ENCODE data around the gene C19orf12. TPM values are rescaled to one million over a fixed set of nuclear protein-coding genes. Genes with fewer than 3 reads are reported as not detected.

The C19orf12 gene
- polyA plus RNA-seq, 1 donor from 2014 or later = 83.8 TPM

GRCh38 chr19:29753190-29753933 is 38.3 kb upstream of the C19orf12 start:
- no peak overlapping the region for H2AFZ ChIP-seq (ENCODE audit: low read depth, low read length)
- H3K4me3 ChIP-seq (ENCODE audit: low read length) = no peak overlapping the region
- no peaks in the 10 kb centered on the region for H3K9me2 ChIP-seq (ENCODE audit: insufficient read depth, low read length)
- H3K27ac ChIP-seq (ENCODE audit: low read length) = no peak overlapping the region
- H3K4me2 ChIP-seq (ENCODE audit: low read length) = no peak overlapping the region
- no peak overlapping the region for H3K9ac ChIP-seq (ENCODE audit: low read length)
- no peaks in the 10 kb centered on the region for H3K36me3 ChIP-seq (ENCODE audit: insufficient read depth, low read length)
- H3K9me3 ChIP-seq (ENCODE audit: low read length) = no peaks in the 10 kb centered on the region
- no peaks in the 10 kb centered on the region for H3K79me2 ChIP-seq (replicated peaks; ENCODE audit: insufficient read depth, low read length)
- no peaks in the 10 kb centered on the region for H3K27me3 ChIP-seq (ENCODE audit: insufficient read depth, low read depth, low read length)
- H3F3A ChIP-seq (ENCODE audit: insufficient read depth, low read length, poor library complexity, severe bottlenecking) = no peaks in the 10 kb centered on the region
- no peaks in the 10 kb centered on the region for H4K20me1 ChIP-seq (ENCODE audit: insufficient read depth)
- no peak for TF ChIP-seq SMC3 (conservative IDR thresholded peaks at IDR 0.05; ENCODE audit: poor library complexity)

- Histone ChIP-seq H3K27me3 (ENCODE audit: insufficient read depth, low read depth, low read length) (no peaks in the 10 kb centered on the region), H3K9me3 (ENCODE audit: low read length) (no peaks in the 10 kb centered on the region), H3K36me3 (ENCODE audit: insufficient read depth, low read length) (no peaks in the 10 kb centered on the region), H3K27ac (ENCODE audit: low read length) (no peak overlapping the region), H3F3A (ENCODE audit: insufficient read depth, low read length, poor library complexity, severe bottlenecking) (no peaks in the 10 kb centered on the region), H3K4me3 (ENCODE audit: low read length) (no peak overlapping the region), H3K9ac (ENCODE audit: low read length) (no peak overlapping the region), H3K4me2 (ENCODE audit: low read length) (no peak overlapping the region), H3K79me2 (replicated peaks; ENCODE audit: insufficient read depth, low read length) (no peaks in the 10 kb centered on the region), H2AFZ (ENCODE audit: low read depth, low read length) (no peak overlapping the region), H3K9me2 (ENCODE audit: insufficient read depth, low read length) (no peaks in the 10 kb centered on the region), H4K20me1 (ENCODE audit: insufficient read depth) (no peaks in the 10 kb centered on the region)
- TF ChIP-seq RAD21 (conservative IDR thresholded peaks at IDR 0.05) = no peak
- no peak for TF ChIP-seq TAF1 (IDR thresholded peaks at IDR 0.05; ENCODE audit: low read depth)
- TF ChIP-seq POLR2AphosphoS5 (IDR thresholded peaks at IDR 0.05) = no peak
- no peak for TF ChIP-seq EP300 (conservative IDR thresholded peaks at IDR 0.05; ENCODE audit: poor library complexity, severe bottlenecking)
- TF ChIP-seq, protein P1, sequence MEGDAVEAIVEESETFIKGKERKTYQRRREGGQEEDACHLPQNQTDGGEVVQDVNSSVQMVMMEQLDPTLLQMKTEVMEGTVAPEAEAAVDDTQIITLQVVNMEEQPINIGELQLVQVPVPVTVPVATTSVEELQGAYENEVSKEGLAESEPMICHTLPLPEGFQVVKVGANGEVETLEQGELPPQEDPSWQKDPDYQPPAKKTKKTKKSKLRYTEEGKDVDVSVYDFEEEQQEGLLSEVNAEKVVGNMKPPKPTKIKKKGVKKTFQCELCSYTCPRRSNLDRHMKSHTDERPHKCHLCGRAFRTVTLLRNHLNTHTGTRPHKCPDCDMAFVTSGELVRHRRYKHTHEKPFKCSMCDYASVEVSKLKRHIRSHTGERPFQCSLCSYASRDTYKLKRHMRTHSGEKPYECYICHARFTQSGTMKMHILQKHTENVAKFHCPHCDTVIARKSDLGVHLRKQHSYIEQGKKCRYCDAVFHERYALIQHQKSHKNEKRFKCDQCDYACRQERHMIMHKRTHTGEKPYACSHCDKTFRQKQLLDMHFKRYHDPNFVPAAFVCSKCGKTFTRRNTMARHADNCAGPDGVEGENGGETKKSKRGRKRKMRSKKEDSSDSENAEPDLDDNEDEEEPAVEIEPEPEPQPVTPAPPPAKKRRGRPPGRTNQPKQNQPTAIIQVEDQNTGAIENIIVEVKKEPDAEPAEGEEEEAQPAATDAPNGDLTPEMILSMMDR (IDR thresholded peaks at IDR 0.05; ENCODE audit: poor library complexity, severe bottlenecking) = no peak
- TF ChIP-seq SMC3 (conservative IDR thresholded peaks at IDR 0.05; ENCODE audit: poor library complexity) = no peak
- TF ChIP-seq MXI1 (conservative IDR thresholded peaks at IDR 0.05; ENCODE audit: poor library complexity, severe bottlenecking) = no peak
- TF ChIP-seq REST (IDR thresholded peaks at IDR 0.05; ENCODE audit: borderline replicate concordance) = no peak
Observed at GRCh38 chr19:29752450-29753025, 37.5 kb upstream of the C19orf12 start.

Measured in neural cell (in vitro differentiated cells).